NCI-H2196 (cell line): ENCODE data around the gene ICAM2.
"Not testable (repeated sequence)": the region's sequence is repeated elsewhere in the genome, so short reads cannot be mapped to it uniquely, and the experiment has no call there.

Experiments used
- DNase-seq: peaks from one replicate; lab custom pipeline; 2025; ENCODE audit not compliant: unreplicated experiment; lab: John Stamatoyannopoulos, UW

ICAM2 gene

DNA sequence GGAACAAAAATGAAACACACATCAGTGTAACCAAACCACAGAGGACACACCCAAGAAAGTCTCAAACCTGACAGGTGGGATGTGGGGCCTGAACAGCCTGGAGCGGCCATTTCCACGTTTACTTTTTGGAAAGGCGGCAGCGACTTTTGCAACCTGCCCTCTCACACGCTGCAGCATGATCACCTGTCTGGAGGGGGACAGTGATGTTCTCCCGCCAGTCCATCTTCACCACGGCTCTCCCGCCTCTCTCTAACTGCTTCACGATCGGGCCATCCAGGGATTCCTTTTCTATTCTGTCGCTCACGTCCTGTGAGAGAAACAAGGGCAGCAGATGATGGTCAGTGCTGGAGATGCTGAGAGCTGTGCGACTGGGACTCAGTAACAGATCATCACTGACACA lies 24.7 kb upstream of the ICAM2 start:
- DNase-seq, result no peak

DNA sequence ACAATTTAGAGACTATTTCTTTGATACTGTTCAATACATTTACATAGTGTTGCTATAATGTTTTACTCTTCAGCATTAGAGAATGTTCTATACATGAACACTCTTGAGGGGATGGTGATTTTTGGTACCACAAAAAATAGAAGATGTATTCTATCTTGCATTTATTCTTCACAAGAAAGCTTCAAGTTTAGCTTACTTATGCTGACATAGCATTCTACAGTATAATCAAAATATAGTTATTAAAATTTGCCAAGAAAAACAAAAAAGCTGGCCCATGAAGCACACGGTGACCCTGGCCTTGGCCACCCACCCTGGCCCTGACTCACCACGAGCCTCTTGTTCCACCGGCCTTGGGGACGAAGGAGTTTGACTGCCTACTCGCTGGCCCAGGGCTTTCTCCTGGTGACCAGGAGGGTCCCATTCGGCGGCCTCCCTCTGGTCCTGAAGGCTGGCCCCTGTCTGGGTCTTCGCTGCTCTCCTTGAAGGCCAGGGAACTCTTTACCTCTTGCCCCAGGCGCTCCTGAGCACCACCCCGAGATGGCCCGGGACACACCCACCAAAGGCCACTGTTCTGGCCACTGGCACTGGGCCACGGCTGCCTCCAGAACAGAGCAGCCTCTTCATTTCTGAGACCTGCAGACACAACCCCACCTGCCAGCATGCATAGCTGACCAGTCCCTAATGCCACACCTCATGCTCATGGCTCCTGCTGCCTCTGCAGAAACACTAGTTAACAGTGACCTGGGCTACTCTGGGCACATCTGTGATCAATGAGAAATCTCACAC lies 22.5 kb upstream of the ICAM2 start:
- DNase-seq, result no peak

DNA sequence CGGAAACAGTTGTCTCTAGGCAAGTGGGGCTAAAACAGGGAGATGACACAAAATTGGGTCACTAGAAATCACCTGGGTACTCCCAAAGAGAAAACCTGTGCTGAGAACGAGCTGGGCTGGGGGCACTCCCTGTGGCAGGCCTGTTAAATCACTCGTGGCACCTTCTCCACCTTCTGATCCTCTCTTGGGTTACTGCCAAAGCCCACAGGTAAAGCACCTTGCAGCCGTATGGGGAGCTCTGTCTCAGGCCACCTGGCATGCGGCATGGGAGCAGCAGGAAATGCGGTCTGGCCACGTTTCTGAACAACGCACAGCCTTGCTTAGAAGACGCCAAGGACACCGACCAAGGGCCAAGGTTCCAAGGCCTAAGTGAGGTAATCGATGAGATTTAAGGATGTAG lies 21.5 kb upstream of the ICAM2 start:
- no peak for DNase-seq

DNA sequence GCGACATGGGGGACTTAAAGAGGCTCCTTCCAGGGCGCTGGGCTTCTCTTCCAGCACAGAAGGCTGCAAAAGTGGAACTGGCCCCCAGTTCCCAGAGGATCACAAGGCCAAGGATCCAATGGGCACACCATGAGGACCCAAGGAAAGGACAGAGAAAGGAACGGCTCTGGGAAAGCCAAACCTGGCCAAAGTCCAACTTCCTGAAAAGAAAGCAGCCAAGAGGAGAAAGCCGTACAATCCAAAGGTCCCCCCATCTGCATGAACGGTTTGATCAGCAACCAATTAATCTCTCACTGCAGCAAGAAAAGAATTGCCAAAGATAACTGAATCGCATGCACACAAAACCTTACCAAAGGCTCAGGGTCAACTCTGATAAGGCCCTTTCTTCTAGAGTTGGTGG lies 19.8 kb upstream of the ICAM2 start:
- DNase-seq, result no peak

DNA sequence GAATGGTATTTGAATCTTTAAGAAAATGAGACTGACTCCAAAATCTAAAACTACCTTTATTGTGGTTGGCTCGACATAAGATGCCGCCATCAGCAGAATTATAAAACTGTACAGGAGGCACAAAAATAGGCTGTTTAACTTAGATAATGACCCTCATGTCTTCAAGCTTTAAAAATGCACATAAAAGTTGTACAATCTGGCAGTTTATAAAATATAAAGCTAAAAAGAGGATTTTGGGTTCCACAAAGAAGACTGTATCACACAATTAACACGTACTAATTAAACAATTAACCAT lies 18.6 kb upstream of the ICAM2 start:
- no peak for DNase-seq

DNA sequence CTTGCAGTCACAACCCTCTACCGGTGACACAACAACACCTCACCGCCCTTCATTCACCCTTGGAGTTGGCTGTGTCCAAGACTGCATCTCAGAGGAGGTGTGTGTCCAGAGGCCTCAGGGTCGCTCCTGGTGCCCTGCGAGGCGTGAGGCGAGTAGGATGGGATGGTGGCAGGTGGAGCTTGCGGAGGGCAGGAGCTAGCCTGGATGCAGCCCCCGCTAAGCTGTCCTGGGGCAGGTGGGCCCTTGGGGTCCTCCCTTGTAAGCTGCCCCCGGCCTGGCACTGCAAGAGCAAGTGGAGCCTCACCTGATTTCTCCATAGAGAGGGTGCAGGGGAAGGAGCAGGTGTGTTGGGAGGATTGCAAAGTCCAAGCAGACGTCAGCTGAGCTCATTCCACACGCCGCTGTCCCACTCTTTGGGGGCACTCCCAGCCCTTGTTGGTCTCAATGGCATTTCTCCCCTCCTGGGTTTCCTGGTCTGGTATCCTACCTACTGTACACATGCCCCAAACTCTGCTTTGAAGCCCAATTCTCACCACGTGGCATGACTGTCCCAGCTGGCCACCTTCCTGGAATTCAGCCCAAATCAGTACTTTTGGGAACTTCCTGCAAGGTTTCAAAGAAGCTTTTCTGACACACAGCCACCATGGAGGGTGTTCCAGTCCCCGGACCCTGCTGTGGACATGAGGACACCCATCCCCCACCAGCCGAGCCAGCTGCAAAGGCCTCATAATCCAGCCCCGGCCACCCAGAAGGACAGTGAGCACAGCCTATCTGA lies 18.1 kb upstream of the ICAM2 start:
- no peak for DNase-seq

DNA sequence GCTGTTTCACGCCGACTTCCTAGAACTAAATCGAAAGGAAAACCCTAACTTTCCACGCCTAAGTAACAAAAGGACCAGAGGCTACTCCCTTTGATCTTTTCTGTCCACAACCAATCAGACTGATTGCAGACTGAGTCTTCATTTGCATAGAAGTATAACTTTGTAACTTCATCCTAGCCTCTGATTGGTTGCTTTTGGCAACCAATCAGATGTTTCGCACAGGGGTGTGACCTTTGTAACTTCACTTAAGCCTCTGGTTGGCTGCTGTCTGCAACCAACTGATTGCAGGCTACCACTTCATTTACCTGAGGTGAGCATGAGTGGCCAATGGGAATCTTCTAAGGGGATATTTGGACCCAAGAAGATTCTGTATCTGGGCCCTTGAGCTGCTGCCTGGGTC lies 17.4 kb upstream of the ICAM2 start:
- DNase-seq, result no peak

DNA sequence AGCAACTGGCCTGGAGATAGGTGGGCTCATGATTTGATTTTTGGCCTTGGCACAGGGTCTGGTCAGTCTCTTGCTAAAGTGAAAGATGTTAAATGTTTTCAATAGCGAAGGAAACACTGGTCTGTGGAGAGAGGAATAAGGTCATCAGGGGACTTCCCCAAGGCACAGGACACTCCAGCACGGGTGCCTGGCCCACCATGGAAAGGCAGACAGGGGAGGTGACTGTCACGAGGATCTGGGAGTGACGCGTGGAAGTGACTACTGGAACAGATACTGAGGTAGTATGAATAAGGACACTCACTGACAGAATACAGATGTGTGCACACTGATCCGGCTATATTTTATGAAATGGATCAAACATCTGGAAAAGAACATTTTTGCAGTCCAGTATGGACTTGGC lies 16.7 kb upstream of the ICAM2 start:
- DNase-seq, result no peak

DNA sequence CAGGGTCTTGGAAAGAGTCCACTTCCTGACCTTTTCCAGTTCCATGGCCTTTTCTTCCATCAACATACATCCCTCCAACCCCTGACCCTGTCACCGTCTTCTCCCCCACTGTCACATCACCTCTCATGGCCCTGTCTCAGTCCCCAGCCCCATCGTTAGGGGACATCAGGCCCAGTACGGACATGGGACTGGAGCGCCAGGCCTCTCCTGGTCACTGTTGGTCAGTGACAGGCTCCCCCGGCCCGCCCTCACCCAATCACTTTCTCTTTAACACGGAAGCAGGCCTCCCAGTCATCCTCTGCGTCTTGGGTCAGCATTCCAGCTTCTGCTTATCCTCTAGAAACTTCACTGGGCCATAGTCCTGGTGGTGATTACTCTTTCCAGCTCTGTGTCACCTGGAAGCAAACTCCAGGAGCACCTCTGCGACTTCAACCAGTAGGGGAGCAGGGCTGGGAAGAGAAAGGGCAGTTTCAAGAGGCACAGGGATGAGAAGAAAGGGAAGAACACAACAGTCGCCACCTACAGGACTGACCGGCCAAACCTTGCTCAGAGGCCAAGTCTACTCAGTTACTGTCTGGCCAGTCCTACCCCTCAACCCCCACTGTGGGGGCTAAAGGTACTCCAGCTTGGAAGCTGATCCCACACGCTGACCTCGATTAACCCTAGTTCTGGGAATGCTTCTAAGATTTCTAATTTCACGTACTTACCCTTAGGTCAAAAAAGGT lies 15.9 kb upstream of the ICAM2 start:
- no peak for DNase-seq

DNA sequence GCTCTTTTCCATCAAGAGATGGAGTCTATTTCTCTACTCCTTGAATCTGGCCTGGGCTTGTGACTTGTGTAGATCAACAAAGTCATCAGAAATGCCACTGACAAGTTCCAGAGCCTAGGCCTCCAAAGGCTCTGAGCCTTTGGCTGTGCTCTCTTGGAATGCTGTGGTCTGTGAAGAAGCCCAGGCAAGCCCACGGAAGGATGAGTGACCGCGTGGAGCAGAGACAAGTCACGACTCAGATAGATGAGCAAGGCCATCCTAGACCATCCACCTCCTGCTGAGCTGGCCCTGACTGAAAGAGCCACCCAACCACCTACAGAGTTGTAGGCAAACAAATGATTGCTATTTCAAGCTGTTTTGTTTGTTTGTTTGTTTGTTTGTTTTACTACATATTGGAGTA lies 11.6 kb upstream of the ICAM2 start:
- DNase-seq, result no peak

DNA sequence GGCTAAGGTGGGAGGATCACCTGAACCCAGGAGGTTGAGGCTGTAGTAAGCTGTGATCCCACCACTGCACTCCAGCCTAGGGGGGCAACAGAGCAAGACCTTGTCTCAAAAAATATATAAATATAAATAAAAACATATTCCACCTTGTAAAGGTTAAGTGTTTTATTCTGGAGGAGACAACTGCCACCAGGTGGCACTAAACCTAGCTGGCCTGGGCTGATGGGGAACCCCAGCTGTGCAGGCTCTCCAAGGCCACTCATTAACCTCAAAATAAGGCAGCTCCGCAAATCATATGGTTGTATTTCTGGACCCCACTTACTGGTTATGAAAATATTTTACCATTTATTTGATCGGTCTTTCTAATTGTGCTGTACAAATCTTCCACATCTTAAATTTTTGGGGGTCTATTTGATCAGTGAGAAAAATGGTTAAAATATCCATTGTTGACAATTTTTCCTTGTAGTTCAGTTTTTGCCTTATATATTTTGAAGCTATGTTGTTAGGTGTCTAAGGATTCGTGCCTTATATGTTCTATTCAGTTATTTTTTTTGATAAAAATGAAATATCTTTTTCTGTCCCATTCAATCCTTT lies 8.5 kb upstream of the ICAM2 start:
- DNase-seq, result peak; percentile 66

DNA sequence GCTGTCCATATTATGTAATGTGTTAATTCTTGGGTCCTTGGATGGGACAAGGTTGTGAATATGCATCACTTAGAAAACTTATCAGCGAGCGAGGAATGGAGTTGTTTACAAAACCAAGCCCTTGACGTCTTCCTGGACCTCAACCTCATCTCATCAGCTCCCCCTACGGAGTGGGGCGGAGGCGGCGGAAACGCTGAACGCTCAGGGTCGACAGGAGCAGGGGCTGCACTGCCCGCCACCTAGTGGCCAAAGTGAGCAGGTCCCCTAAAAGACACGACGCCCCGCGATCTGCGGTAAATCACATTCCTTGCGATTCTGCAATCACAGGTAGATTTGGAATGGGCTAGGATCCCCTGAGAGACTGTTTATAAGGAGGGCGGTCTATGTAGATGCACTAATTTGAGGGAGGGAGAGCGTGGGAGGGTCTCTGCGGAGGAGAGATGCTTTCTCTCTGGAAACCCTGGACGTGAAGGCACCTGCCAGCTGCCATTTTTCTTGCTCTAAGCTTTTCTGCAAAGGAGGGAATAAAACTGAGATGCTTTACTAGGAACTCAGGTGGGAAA lies 5.4 kb upstream of the ICAM2 start:
- peak; percentile 74 for DNase-seq

DNA sequence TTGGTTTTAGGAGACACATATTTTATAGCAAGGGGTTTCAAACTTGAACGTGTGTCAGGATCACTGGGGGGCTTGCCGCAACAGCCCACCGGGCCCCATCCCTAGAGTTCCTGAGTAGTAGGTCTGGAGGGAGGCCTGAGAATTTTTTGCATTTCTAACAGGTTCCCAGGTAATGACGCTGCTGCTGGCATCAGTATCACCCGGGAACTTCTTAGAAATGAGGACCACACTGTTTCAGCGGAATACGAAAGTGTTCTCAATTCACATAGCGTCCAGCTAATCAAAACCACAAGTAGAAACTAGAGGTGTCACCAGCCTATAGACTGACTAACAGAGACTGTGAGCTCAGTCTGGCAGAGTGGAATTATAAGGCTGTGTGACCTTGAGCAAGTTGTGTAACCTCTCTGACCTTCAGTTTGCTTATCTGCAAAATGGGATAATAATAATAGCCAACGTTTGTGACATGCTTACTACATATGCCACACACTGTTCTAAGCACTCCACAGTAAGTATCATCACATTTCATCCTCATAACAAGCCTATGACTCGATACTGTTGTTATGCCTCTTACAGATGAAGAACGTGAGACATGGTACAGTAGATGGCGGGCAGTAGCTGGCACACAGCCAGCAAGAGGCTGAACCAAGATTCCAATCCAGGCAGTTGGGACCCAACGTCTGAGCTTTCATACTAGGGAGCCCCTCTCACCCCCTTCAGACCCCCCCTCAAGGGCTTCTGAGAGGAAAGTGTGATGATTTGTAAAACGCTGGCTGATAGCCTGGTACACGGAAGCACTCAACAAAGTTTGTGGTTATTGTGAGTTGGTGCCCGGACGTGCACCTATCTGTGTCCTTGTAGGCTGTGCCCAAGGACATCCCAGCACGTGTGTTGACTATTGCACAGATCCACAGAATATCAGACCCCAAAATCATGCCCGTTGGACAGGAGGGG lies 4.6 kb upstream of the ICAM2 start:
- no peak for DNase-seq

DNA sequence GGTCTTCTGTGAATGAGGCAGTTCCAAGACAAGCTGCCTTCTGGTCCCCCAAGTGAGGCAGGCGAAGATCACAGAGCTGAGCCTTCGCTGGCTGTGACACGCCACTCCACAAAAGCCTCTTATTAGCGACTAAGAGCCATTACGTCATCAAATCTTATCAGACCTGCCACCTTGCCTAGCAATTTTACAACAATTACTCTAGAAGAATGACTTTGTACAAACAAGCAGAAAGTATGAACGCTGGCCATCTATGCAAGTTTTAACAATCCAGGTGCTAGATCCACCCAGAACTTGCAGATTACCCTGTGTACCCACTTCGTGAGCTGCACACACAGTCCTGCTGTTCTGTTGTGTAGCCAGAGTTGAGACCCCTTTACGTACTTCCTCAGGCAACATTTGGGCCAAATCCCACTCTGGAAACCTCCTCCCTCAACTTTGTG lies 3.8 kb upstream of the ICAM2 start:
- no peak for DNase-seq

DNA sequence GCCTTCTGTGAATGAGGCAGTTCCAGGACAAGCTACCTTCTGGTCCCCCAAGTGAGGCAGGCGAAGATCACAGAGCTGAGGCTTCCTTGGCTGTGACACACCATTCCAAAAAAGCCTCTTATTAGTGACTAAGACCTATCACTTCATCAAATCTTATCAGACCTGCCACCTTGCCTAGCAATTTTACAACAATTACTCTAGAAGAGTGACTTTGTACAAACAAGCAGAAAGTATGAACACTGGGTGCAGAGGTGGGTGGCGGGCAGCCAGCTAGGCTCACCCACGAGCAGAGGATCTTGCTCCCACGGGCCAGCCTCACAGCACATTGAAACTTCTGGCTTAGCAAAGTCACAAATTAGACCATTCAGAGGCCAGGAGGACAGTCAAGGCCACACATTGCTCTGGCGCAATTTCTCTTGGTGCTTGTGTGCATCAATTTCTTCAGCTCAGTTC lies 2.2 kb upstream of the ICAM2 start:
- DNase-seq, result no peak

DNA sequence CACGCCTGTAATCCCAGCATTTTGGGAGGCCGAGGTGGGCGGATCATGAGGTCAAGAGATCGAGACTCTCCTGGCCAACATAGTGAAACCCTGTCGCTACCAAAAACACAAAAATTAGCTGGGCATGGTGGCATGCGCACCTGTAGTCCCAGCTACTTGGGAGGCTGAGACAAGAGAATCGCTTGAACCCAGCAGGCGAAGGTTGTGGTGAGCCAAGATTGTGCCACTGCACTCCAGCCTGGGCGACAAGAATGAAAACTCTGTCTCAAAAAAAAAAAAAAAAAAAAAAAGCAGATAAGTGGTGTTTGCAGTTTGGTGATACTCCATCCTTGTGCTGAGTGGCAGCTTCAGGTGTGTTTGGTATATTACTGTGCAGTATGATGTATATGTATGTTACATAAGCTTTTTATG lies 877 bp downstream of the ICAM2 start:
- DNase-seq, result not testable (repeated sequence)

DNA sequence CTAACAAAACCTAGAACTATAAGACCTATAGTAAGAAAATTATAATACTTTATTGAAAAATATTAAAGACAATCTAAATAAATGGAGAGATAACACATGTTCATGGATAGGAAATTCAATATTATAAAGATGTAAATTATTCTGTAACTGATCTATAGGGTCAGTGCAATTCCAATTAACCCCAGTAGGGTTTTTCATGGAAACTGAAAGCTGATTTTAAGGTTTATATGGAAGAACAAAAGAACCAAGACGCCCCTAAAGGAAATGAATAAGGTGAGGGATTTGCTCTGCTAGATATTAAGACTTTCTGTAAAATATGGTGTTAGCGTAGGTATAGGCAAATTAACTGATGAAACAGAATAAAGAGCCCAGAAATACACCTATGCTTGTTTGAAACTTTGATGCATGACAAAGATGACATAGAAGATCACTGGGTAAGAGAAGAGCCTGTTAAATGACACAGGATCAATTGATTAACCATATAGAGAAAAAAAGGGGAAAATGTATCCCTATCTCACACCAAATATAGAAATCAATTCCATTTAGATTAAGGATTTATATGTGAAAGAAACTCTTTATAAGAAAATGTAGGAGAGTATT lies 3.0 kb downstream of the ICAM2 start:
- DNase-seq, result no peak

DNA sequence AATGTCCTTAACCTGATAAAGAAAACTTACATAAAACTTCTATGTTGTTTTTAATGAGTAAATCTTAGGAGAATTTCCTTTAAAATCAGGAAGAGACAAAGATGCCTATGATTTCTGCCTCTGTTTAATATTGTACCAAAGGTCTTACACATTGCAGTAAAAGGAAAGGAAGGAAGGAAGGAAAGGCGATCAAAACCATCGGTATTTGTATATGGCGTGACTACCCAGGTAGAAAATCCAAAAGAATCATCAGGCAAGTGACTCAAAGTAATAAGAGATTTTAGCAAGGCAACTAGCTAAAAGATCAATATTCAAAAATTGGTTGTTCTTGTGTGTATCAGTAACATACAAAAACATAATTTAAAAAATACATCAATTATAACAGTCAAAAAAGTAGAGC lies 3.5 kb downstream of the ICAM2 start:
- DNase-seq, result no peak

DNA sequence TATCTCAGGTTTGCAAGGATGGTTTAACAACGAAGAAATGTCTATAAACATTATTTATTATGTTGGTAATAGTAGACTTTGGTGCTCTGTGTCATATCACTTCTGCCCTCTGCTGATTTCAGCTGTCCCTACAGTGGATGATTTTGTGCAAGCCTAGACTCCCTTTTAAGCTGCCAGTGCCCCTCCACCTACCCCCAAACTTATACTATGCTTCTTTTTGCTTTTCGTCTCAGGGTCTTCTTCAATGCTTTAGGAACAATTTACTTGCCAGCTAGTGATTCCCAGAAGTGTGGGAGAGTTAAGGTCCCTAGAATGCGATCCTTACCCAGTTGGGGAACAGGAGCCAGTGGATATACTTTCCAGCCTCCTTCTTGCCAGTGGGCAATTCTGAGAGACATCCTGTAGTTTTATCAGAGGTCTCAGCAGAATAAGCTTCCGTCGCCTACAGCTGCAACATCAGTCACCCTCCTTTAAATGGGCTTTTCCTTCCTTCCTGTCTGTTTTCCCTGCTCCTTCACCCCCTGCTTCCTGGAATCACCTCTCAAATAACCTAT lies 4.1 kb downstream of the ICAM2 start:
- DNase-seq, result no peak
